GM12878 (cell line): ENCODE measurements around the gene PHLDB1. TPM values are rescaled to one million over a fixed set of nuclear protein-coding genes. Genes with fewer than 3 reads are reported as not detected.

Experiments used
- ATAC-seq: fragments of 200-7000 bp; cut with Tn5 transposase; 3 replicates; pipeline ENCODE4 v1.9.1; 2020; ENCODE audit warnings: mild to moderate bottlenecking, moderate library complexity
- BruUV-seq: library from RNA; stranded (reverse); fragments of 400-500 nt; replicated peaks from 2 replicates; lab custom pipeline; 2021; lab: Mats Ljungman, UMichigan
- CTCF ChIA-PET: fragments of 300-600 bp; sonication (Branson Sonifier 250); formaldehyde crosslinking; extraction: SDS; loops from one replicate; lab custom pipeline; 2021; ENCODE audit warnings: inconsistent platforms; lab: Yijun Ruan, JAX
- POLR2A ChIA-PET: fragments of 350-600 bp; formaldehyde crosslinking; extraction: SDS; loops from one replicate; lab custom pipeline; 2021; ENCODE audit warnings: inconsistent platforms; lab: Charles Lee
- RAD21 ChIA-PET: fragments of 300-600 bp; sonication (Branson Sonifier 250); formaldehyde crosslinking; loops from one replicate; lab custom pipeline; 2023; ENCODE audit warnings: antibody characterized with exemption; ENCODE audit not compliant: unreplicated experiment; lab: Charles Lee
- SMC1A ChIA-PET: fragments of 300-600 bp; sonication (Branson Sonifier 250); formaldehyde crosslinking; loops from one replicate; lab custom pipeline; 2023; ENCODE audit not compliant: unreplicated experiment, uncharacterized antibody; lab: Charles Lee
- DNase-seq: peaks from one replicate; pipeline ENCODE4 v3.0.0-alpha.2; 2011; ENCODE audit warnings: low read depth, low spot score
- FAIRE-seq: peaks from 3 replicates; lab custom pipeline; 2011; peaks lifted over from hg19 to GRCh38; lab: Jason Lieb, UNC
- H2AFZ ChIP-seq: 2 replicates; pipeline ENCODE4 v1.6.0; 2011; ENCODE audit warnings: low read depth, low read length, control low read depth; ENCODE audit not compliant: control insufficient read depth
- H3K27ac ChIP-seq: 2 replicates; pipeline ENCODE4 v1.5.1; 2011; ENCODE audit warnings: control low read depth; ENCODE audit not compliant: control insufficient read depth, insufficient read depth
- H3K27me3 ChIP-seq, 2 experiments: replicated peaks in 1 of 2; 2 replicates each; pipeline versions ENCODE4 v1.6.0 to v1.6.1; 2011; ENCODE audit warnings: low read length in 1 of 2; ENCODE audit not compliant: control insufficient read depth in 2 of 2, insufficient read depth in 2 of 2
- H3K36me3 ChIP-seq, 2 experiments: 2 replicates each; pipeline ENCODE4 v1.5.1; 2011; ENCODE audit warnings: low read length in 1 of 2; ENCODE audit not compliant: control insufficient read depth in 2 of 2, insufficient read depth in 2 of 2
- H3K4me1 ChIP-seq: 2 replicates; pipeline ENCODE4 v1.6.1; 2011; ENCODE audit warnings: mild to moderate bottlenecking, low read length, moderate library complexity, mixed read lengths; ENCODE audit not compliant: control insufficient read depth, insufficient read depth
- H3K4me2 ChIP-seq: 2 replicates; pipeline ENCODE4 v1.6.0; 2011; ENCODE audit warnings: control low read depth; ENCODE audit not compliant: control insufficient read depth, insufficient read depth
- H3K4me3 ChIP-seq: fragments of 200-600 bp; sonication (generic); 2 replicates; pipeline ENCODE4 v1.5.1; 2016
- H3K79me2 ChIP-seq: 2 replicates; pipeline ENCODE4 v1.6.0; 2011; ENCODE audit warnings: low read length; ENCODE audit not compliant: control insufficient read depth, insufficient read depth
- H3K9ac ChIP-seq: 2 replicates; pipeline ENCODE4 v1.8.0; 2011; ENCODE audit warnings: low read length, control low read depth, mixed read lengths; ENCODE audit not compliant: control insufficient read depth, insufficient read depth
- H3K9me3 ChIP-seq: replicated peaks from 3 replicates; pipeline ENCODE4 v1.5.1; 2011; ENCODE audit warnings: mild to moderate bottlenecking, low read length; ENCODE audit not compliant: control insufficient read depth, insufficient read depth
- H4K20me1 ChIP-seq: 2 replicates; pipeline ENCODE4 v1.6.0; 2011; ENCODE audit not compliant: control insufficient read depth, insufficient read depth
- BCL3 ChIP-seq: IDR thresholded peaks from 2 replicates; pipeline ENCODE4 v1.6.1; 2011; ENCODE audit warnings: borderline replicate concordance, low read depth, mild to moderate bottlenecking, moderate library complexity, low read length; ENCODE audit not compliant: insufficient read depth, poor library complexity, severe bottlenecking
- ELK1 ChIP-seq: IDR thresholded peaks from 2 replicates; pipeline ENCODE4 v1.6.1; 2012; ENCODE audit warnings: low read depth, low read length, improper control_type of control experiment
- EZH2 ChIP-seq: IDR thresholded peaks from 2 replicates; pipeline ENCODE4 v1.6.1; 2012; ENCODE audit warnings: low read depth, mild to moderate bottlenecking, control low read depth, inconsistent platforms, low read length, borderline replicate concordance; ENCODE audit not compliant: control insufficient read depth
- HDGF ChIP-seq: fragments of 450-650 bp; IDR thresholded peaks from 2 replicates; pipeline ENCODE4 v1.6.1; 2016; ENCODE audit warnings: antibody characterized with exemption
- LARP7 ChIP-seq: fragments of 450-650 bp; IDR thresholded peaks from 2 replicates; pipeline ENCODE4 v1.6.1; 2017; ENCODE audit warnings: mild to moderate bottlenecking
- NFXL1 ChIP-seq: fragments of 450-650 bp; IDR thresholded peaks from 2 replicates; pipeline ENCODE4 v1.6.1; 2017; ENCODE audit warnings: antibody characterized with exemption, mild to moderate bottlenecking, borderline replicate concordance
- NR2C2 ChIP-seq: IDR thresholded peaks from 2 replicates; pipeline ENCODE4 v1.6.1; 2011; ENCODE audit warnings: borderline replicate concordance, low read depth; ENCODE audit not compliant: control insufficient read depth, insufficient read length
- PRDM15 ChIP-seq: fragments of 450-650 bp; formaldehyde crosslinking; IDR thresholded peaks from 2 replicates; pipeline ENCODE4 v1.4.0; 2020; ENCODE audit warnings: mild to moderate bottlenecking, moderate library complexity
- RELA ChIP-seq: fragments of 450-650 bp; IDR thresholded peaks from 2 replicates; pipeline ENCODE4 v1.8.0; 2014; ENCODE audit warnings: borderline replicate concordance; ENCODE audit not compliant: partially characterized antibody
- SPI1 ChIP-seq: IDR thresholded peaks from 2 replicates; pipeline ENCODE4 v1.6.1; 2011; ENCODE audit warnings: low read depth, mild to moderate bottlenecking, low read length, moderate library complexity, borderline replicate concordance; ENCODE audit not compliant: insufficient read depth
- SUZ12 ChIP-seq: fragments of 200-600 bp; sonication (generic); IDR thresholded peaks from one replicate; pipeline ENCODE4 v1.6.1; 2018; ENCODE audit warnings: antibody characterized with exemption, mild to moderate bottlenecking; ENCODE audit not compliant: unreplicated experiment
- YBX1 ChIP-seq: fragments of 450-650 bp; IDR thresholded peaks from 2 replicates; pipeline ENCODE4 v1.6.1; 2016; ENCODE audit warnings: antibody characterized with exemption
- ZNF24 ChIP-seq: fragments of 450-650 bp; IDR thresholded peaks from 2 replicates; pipeline ENCODE4 v1.6.1; 2017; ENCODE audit warnings: antibody characterized with exemption, mild to moderate bottlenecking
- ZNF384 ChIP-seq: IDR thresholded peaks from 2 replicates; pipeline ENCODE4 v1.6.1; 2012; ENCODE audit warnings: low read depth, mild to moderate bottlenecking, low read length, improper control_type of control experiment, borderline replicate concordance
- WGBS: methylation state at CpG from one replicate; pipeline ENCODE4 v1.1.6; 2016; ENCODE audit warnings: low lambda C conversion rate; ENCODE audit not compliant: insufficient replicate concordance, insufficient coverage; ENCODE audit errors: missing lambda C conversion rate; 5-methylcytosine and 5-hydroxymethylcytosine counted together
- in situ Hi-C: fragments of 300-500 bp; cut with MboI; formaldehyde crosslinking; loops from 9 replicates; pipeline ENCODE4 v1.14.3; 2018; ENCODE audit warnings: mixed read lengths
- intact Hi-C: fragments of 100-400 bp; cut with micrococcal nuclease; formaldehyde crosslinking; loops from one replicate; pipeline ENCODE4 v1.14.2; 2022; ENCODE audit not compliant: unreplicated experiment
- polyA plus RNA-seq, 11 experiments: library from polyadenylated mRNA; depleted of rRNA in 4 of 11; unstranded in 6 of 11; stranded (reverse) in 5 of 11; fragments of >200 nt; fragmentation: Nextera tagmentation in 4 of 11; fragmentation: Illumina TruSeq in 1 of 11; extraction: Ambion mirVana in 4 of 11; extraction: Trizol in 1 of 11; gene quantifications; 1 replicate in 1 of 11; 2 replicates in 10 of 11; pipeline versions ENCODE4 v1.2.1 to v1.2.3, GENCODE V29; 2011 to 2016; ENCODE audit warnings: inconsistent platforms in 2 of 11, missing spikeins in 2 of 11, low read depth in 1 of 11
- total RNA-seq, 4 experiments: library from RNA; depleted of rRNA in 3 of 4; stranded (reverse); fragments of >200 nt in 3 of 4; fragmentation: Illumina TruSeq in 1 of 4; extraction: Trizol in 1 of 4; gene quantifications; 2 replicates each; pipeline versions ENCODE4 v1.2.1 to v1.2.3, GENCODE V29; 2013 to 2021

Gene PHLDB1
- total and polyA plus RNA-seq, 10 of the 15 experiments (the other 5 are each of a cell fraction or from before 2014, with no cell fraction given): 0.03 to 0.26 (median 0.18) TPM; not detected in 4

GRCh38 chr11:118632577-118633318 lies 25.3 kb downstream of the PHLDB1 start (continued):
- TF ChIP-seq PRDM15 (CRISPR knock-in tag) (no peak), NFXL1 (no peak), BCL3 (no peak)

GRCh38 chr11:118633319-118633690 lies 25.9 kb downstream of the PHLDB1 start:
- H4K20me1 ChIP-seq: no peaks in the 10 kb centered on the region
- TF ChIP-seq YBX1: no peak
- no peak for TF ChIP-seq NR2C2
- no peak for TF ChIP-seq ELK1
- TF ChIP-seq EZH2: no peak
- TF ChIP-seq SUZ12: no peak
- no peak for TF ChIP-seq ZNF384
- TF ChIP-seq ZNF24: no peak
- TF ChIP-seq HDGF: no peak
- no peak for TF ChIP-seq RELA
- no peak for TF ChIP-seq SPI1
- TF ChIP-seq BCL3: no peak
- no peak for TF ChIP-seq LARP7
- no TSS peak for BruUV-seq
- no peak overlapping the region for H3K4me2 ChIP-seq
- no peak overlapping the region for H2AFZ ChIP-seq
- H3K9me3 ChIP-seq: no peaks in the 10 kb centered on the region
- H3K36me3 ChIP-seq: no peaks in the 10 kb centered on the region
- ATAC-seq (no peak), DNase-seq (no peak), FAIRE-seq (no peak)
- peaks cover 0 to 11% of the 10 kb centered on the region in 2 experiments; a peak in 2 of 4 replicates for H3K27me3 ChIP-seq
- intact Hi-C loops (no loop called here), in situ Hi-C loops (no loop called here)
- RAD21 ChIA-PET: no interaction called here
- no peak overlapping the region for H3K4me3 ChIP-seq
- no peak overlapping the region for H3K27ac ChIP-seq
- no peaks in the 10 kb centered on the region for H3K79me2 ChIP-seq
- no peaks in the 10 kb centered on the region for H3K4me1 ChIP-seq
- no peak overlapping the region for H3K9ac ChIP-seq
- WGBS: 0% methylated on average over 1 of the region's 1 CpG
- SMC1A ChIA-PET: no interaction called here
- POLR2A ChIA-PET: no interaction called here
- CTCF ChIA-PET: interaction anchor here (0.7 kb wide), 1 partner anchor 279 kb away, joined by 3 read pairs; no protein-coding TSS in a partner anchor
